Measurements from ENCODE around the gene RAB4A.
"Not testable (repeated sequence)": the region's sequence is repeated elsewhere in the genome, so short reads cannot be mapped to it uniquely, and the experiment has no call there.

RAB4A gene

GRCh38 chr1:229272164-229273158 lies 1.6 kb downstream of the RAB4A start:
- no peak for DNase-seq

- DNase-seq, result no peak
Measured at GRCh38 chr1:229273507-229274232, 2.8 kb downstream of the RAB4A start.

- DNase-seq, result no peak
Measured at GRCh38 chr1:229275005-229275404, 4.1 kb downstream of the RAB4A start.

- no peak for DNase-seq
Measured at GRCh38 chr1:229278120-229278741, 7.3 kb downstream of the RAB4A start.

GRCh38 chr1:229279242-229279641 lies 8.3 kb downstream of the RAB4A start:
- DNase-seq, result no peak

- no peak for DNase-seq
Measured at GRCh38 chr1:229280037-229280828, 9.3 kb downstream of the RAB4A start.

- no peak for DNase-seq
Measured at GRCh38 chr1:229280921-229281320, 10.0 kb downstream of the RAB4A start.

- DNase-seq, result no peak
Measured at GRCh38 chr1:229281339-229281926, 10.5 kb downstream of the RAB4A start.

- DNase-seq, result no peak
Measured at GRCh38 chr1:229282295-229282823, 11.4 kb downstream of the RAB4A start.

- no peak for DNase-seq
Measured at GRCh38 chr1:229283183-229283611, 12.3 kb downstream of the RAB4A start.

GRCh38 chr1:229284887-229285286 lies 14.0 kb downstream of the RAB4A start:
- DNase-seq, result no peak

- no peak for DNase-seq
Measured at GRCh38 chr1:229285440-229285839, 14.5 kb downstream of the RAB4A start.

- no peak for DNase-seq
Measured at GRCh38 chr1:229286099-229286766, 15.3 kb downstream of the RAB4A start.

- DNase-seq, result no peak
Measured at GRCh38 chr1:229287267-229287666, 16.4 kb downstream of the RAB4A start.

GRCh38 chr1:229288516-229288915 lies 17.6 kb downstream of the RAB4A start:
- no peak for DNase-seq

GRCh38 chr1:229291686-229292085 lies 20.8 kb downstream of the RAB4A start:
- not testable (repeated sequence) for DNase-seq

- DNase-seq, result no peak
Measured at GRCh38 chr1:229293528-229294204, 22.8 kb downstream of the RAB4A start.

- no peak for DNase-seq
Measured at GRCh38 chr1:229295745-229296144, 24.8 kb downstream of the RAB4A start.

- DNase-seq, result no peak
Measured at GRCh38 chr1:229296541-229296941, 25.6 kb downstream of the RAB4A start.

- no peak for DNase-seq
Measured at GRCh38 chr1:229297746-229298145, 26.8 kb downstream of the RAB4A start.

- no peak for DNase-seq
Measured at GRCh38 chr1:229298420-229298819, 27.5 kb downstream of the RAB4A start.
